Breast epithelium (tissue), 3 donors: ENCODE data around the gene PPP2R2B.
"Not testable (repeated sequence)": the region's sequence is repeated elsewhere in the genome, so short reads cannot be mapped to it uniquely, and the experiment has no call there.

ENCODE experiments used
- POLR2A ChIP-seq: fragments of 450-650 bp; IDR thresholded peaks from one replicate; pipeline ENCODE4 v1.6.1; 2016; ENCODE audit warnings: antibody characterized with exemption, mild to moderate bottlenecking, moderate library complexity
- POLR2AphosphoS5 ChIP-seq, 3 donors: sonication (generic); formaldehyde crosslinking; IDR thresholded peaks; one replicate each; pipeline ENCODE4 v1.6.1; 2017; ENCODE audit warnings: antibody characterized with exemption in 3 of 3
- TF ChIP-seq, protein P1 (sequence below), 3 donors: fragments of 450-650 bp; IDR thresholded peaks; one replicate each; pipeline ENCODE4 v1.5.1; 2016 to 2017; ENCODE audit warnings: antibody characterized with exemption in 3 of 3, mild to moderate bottlenecking in 3 of 3, moderate library complexity in 3 of 3

GRCh38 chr5:146728746-146729145, 149.8 kb downstream of the PPP2R2B start:
- TF ChIP-seq, protein P1, sequence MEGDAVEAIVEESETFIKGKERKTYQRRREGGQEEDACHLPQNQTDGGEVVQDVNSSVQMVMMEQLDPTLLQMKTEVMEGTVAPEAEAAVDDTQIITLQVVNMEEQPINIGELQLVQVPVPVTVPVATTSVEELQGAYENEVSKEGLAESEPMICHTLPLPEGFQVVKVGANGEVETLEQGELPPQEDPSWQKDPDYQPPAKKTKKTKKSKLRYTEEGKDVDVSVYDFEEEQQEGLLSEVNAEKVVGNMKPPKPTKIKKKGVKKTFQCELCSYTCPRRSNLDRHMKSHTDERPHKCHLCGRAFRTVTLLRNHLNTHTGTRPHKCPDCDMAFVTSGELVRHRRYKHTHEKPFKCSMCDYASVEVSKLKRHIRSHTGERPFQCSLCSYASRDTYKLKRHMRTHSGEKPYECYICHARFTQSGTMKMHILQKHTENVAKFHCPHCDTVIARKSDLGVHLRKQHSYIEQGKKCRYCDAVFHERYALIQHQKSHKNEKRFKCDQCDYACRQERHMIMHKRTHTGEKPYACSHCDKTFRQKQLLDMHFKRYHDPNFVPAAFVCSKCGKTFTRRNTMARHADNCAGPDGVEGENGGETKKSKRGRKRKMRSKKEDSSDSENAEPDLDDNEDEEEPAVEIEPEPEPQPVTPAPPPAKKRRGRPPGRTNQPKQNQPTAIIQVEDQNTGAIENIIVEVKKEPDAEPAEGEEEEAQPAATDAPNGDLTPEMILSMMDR (IDR thresholded peaks at IDR 0.05), result not testable (repeated sequence)
- not testable (repeated sequence) for TF ChIP-seq POLR2AphosphoS5 (IDR thresholded peaks at IDR 0.05); POLR2A
